Activated T-cell treated with anti-CD3 and anti-CD28 coated beads, Interleukin-2, amount 50 U/mL, for 48 hours (primary cell): Measurements from ENCODE around the gene DDI1.
"Not testable (repeated sequence)": the region's sequence is repeated elsewhere in the genome, so short reads cannot be mapped to it uniquely, and the experiment has no call there.

ENCODE experiments used
- DNase-seq, 2 experiments: peaks; one replicate each; pipeline ENCODE4 v3.0.0-alpha.2; 2020

DDI1 gene

GRCh38 chr11:104043142-104043541 is 6.7 kb downstream of the DDI1 start:
- DNase-seq = no peak

- DNase-seq = no peak
Observed at GRCh38 chr11:104043678-104044239, 7.3 kb downstream of the DDI1 start.

DNA sequence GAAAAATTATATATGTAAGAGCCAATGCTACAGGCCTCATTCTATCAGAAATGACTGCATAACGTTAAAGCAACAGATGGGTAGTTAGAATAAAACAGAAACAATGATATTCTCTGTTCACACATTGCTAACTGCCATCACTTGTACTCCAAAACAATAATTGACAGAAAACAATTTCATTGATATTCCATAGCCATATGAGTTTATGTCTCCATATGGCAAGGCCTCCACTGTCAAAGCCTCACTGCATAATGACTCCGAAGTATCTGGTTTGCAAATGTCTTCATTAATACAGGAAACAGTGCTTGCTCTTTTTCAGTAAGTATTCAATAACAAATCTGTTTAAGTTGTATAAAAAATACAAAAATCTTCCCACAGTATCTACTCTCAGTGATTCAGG is 9.9 kb downstream of the DDI1 start:
- no peak for DNase-seq

DNA sequence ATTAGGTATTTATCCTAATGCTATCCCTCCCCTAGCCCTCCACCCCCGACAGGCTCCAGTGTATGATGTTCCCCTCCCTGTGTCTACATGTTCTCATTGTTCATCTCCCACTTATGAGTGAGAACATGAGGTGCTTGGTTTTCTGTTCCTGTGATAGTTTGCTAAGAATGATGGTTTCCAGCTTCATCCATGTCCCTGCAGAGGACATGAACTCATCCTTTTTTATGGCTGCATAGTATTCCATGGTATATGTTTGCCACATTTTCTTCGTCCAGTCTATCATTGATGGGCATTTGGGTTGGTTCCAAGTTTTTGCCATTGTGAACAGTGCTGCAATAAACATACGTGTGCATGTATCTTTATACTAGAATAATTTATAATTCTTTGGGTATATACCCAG is 10.4 kb downstream of the DDI1 start:
- not testable (repeated sequence) for DNase-seq

DNA sequence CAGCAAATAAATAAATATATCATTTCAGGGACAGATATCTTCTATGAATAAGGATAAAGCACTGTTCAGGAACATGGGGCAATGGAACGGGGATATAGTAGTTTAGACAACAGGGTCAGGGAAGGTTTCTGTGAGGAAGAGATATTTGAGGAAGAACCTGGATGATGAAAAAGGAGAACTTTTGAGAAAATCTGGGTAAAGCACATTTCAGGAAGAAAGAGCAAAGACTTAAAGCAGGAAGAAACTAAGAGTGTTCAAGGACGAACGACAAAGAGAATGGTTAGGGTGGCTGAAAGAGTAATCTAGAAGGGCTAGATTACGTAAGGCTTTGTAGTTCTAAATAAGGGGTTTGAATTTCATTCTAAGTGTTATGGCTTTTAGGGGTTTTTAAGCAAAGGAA is 12.7 kb downstream of the DDI1 start:
- no peak for DNase-seq

DNA sequence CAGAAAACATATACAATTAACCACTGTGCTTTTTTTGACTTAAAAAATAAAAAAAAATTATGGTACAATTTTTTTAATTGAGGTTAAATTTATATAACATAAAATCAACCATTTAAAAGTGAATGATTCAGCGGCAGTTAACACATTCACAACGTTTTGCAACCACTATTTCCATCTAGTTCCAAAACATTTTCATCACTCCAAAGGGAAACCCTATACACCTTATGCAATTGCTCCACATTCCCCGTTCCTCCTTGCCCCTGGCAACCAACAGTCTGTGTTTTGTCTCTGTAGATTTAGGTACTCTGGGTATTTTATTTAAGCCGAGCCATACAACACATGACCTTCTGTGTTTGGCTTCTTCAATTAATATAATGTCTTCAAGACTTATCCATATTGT is 15.3 kb downstream of the DDI1 start:
- no peak for DNase-seq

GRCh38 chr11:104053743-104054478 is 17.5 kb downstream of the DDI1 start:
- DNase-seq = no peak

DNA sequence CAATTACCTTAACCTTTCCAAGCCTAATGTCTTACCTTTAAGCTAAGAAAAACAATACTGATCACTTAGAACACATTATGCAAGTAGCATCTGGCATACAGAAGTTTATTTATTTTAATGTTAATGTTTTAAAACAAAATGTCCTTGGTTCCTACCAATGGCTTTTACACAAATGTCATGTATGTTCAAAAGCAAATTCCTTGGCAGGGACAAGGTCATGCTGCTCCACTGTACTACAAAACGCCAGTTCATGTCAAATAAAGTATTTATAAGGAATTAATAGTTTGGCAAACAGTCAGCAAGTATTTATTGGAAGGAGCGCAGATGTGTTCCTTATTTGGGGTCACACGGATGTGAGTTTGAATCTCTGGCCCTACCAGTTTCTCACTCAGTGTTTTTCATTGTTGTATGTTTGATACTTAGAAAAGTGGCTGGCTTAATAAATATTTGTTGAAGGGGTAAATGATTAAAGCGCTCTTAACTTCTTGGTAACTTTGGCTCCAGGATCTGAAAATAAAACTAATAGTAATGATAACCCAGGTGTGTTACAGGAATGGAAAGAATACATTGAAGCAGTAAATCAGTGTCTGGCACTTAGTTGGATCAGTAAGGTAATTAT is 18.6 kb downstream of the DDI1 start:
- DNase-seq = no peak

- no peak for DNase-seq
Observed at GRCh38 chr11:104055596-104055995, 19.2 kb downstream of the DDI1 start.

DNA sequence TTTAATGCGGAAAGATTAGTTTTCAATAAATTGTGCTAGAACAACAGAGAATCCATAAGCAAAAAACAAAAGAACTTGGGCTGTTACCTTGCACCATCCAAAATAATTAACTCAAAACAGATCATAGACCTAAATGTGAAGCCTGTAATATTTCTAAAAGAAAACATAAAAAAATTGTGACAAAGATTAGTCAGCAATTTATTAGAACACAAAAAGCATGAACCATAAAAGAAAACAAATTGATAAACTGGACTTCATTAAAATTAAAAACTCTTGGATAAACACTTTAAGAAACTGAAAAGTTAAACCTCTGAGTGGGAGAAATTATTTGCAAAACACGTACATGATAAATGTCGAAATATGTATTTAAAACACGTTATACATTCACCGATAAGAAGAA is 21.5 kb downstream of the DDI1 start:
- no peak for DNase-seq

GRCh38 chr11:104058680-104059079 is 22.2 kb downstream of the DDI1 start:
- no peak for DNase-seq

- no peak for DNase-seq
Observed at GRCh38 chr11:104060004-104060794, 23.8 kb downstream of the DDI1 start.

- DNase-seq = no peak
Observed at GRCh38 chr11:104060820-104061219, 24.4 kb downstream of the DDI1 start.

- DNase-seq = no peak
Observed at GRCh38 chr11:104061853-104062521, 25.5 kb downstream of the DDI1 start.

GRCh38 chr11:104064034-104064630 is 27.7 kb downstream of the DDI1 start:
- DNase-seq = no peak

DNA sequence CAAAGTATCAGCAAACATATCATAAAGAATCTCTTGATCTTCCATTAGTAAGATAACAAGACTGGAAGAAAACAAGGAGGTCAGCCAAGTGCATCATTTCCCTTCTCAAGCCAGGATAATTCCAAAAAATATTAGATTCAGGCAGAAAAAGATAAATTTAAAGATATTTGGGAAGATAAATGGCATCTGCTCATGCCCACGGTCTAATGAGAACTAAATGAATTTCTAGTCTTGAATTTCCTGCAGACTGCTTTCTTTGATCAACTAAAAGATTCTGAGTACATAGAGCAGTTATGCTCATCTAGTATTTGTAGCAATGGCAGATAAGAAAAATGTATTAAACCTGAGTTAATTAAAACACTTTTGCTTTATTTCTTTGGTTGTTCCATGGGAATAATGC is 31.1 kb downstream of the DDI1 start:
- DNase-seq = no peak

- no peak for DNase-seq
Observed at GRCh38 chr11:104073950-104074705, 37.7 kb downstream of the DDI1 start.

GRCh38 chr11:104075091-104075490 is 38.7 kb downstream of the DDI1 start:
- DNase-seq = no peak

- DNase-seq = no peak
Observed at GRCh38 chr11:104075706-104076105, 39.3 kb downstream of the DDI1 start.

GRCh38 chr11:104076455-104076854 is 40.0 kb downstream of the DDI1 start:
- DNase-seq = no peak

GRCh38 chr11:104078245-104078644 is 41.8 kb downstream of the DDI1 start:
- DNase-seq = no peak

DNA sequence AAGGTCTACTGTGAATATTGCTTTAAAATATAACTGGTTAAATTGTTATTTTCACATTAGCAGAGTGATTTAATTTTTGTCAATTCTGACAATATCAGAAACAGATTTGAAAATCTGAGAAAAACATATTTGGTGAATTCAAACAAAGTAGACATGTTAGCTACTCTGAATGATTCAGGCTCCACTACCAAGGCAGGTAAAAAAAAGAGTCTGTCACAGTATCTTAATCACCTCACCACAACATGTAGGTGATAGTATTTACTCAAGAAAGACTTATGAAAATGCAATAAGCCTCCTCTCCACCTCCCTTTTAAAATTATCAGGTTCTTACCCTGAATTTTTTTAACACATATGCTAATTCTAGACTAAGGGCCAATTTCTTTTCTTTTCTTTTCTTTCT is 42.6 kb downstream of the DDI1 start:
- no peak for DNase-seq
